Suprapubic skin (tissue), 3 donors: ENCODE data around the gene TARDBP.
"Not testable (repeated sequence)": the region's sequence is repeated elsewhere in the genome, so short reads cannot be mapped to it uniquely, and the experiment has no call there.

ENCODE experiments used
- POLR2AphosphoS5 ChIP-seq, 3 donors: sonication (generic); formaldehyde crosslinking; IDR thresholded peaks; one replicate each; pipeline ENCODE4 v1.6.1; 2017; ENCODE audit warnings: antibody characterized with exemption in 3 of 3
- TF ChIP-seq, protein P1 (sequence below), 2 donors: fragments of 200-600 bp in 1 of 2; fragments of 450-650 bp in 1 of 2; sonication (generic) in 1 of 2; IDR thresholded peaks; one replicate each; pipeline ENCODE4 v1.5.1; 2016 to 2019; ENCODE audit warnings: antibody characterized with exemption in 2 of 2, mild to moderate bottlenecking in 1 of 2, moderate library complexity in 1 of 2

DNA sequence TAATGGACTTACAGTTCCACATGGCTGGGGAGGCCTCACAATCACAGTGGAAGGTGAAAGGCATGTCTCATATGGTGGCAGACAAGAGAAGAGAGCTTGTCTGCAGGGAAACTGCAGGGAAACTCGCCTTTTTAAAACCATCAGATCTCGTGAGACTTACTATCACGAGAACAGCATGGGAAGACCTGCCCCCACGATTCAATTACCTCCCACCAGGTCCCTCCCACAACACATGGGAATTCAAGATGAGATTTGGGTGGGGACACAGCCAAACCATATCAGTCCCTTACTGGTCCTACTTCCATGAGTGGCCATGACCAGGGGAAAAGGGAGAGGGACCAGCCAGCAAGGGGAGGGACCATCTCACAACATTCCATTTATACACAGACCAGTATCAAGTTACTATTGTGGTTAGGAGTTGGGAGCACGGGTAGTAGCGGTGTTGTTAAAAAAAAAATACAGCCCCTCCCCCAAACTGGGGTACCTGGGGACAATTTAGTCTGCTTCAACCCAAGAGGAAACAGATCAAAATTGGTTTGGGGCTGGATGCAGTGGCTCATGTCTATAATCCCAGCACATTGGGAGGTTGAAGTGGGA is 22.4 kb upstream of the TARDBP start:
- TF ChIP-seq POLR2AphosphoS5 (IDR thresholded peaks at IDR 0.05), result not testable (repeated sequence)
- TF ChIP-seq, protein P1, sequence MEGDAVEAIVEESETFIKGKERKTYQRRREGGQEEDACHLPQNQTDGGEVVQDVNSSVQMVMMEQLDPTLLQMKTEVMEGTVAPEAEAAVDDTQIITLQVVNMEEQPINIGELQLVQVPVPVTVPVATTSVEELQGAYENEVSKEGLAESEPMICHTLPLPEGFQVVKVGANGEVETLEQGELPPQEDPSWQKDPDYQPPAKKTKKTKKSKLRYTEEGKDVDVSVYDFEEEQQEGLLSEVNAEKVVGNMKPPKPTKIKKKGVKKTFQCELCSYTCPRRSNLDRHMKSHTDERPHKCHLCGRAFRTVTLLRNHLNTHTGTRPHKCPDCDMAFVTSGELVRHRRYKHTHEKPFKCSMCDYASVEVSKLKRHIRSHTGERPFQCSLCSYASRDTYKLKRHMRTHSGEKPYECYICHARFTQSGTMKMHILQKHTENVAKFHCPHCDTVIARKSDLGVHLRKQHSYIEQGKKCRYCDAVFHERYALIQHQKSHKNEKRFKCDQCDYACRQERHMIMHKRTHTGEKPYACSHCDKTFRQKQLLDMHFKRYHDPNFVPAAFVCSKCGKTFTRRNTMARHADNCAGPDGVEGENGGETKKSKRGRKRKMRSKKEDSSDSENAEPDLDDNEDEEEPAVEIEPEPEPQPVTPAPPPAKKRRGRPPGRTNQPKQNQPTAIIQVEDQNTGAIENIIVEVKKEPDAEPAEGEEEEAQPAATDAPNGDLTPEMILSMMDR (IDR thresholded peaks at IDR 0.05), result not testable (repeated sequence)
